Activated T-cell treated with anti-CD3 and anti-CD28 coated beads, Interleukin-2, amount 50 U/mL, for 24 hours (primary cell): ENCODE results near the gene NDUFV2.

Experiments
- DNase-seq: peaks from one replicate; pipeline ENCODE4 v3.0.0-alpha.2; 2020
- H3K27ac Mint-ChIP-seq: 2 replicates; pipeline ENCODE4 v1.8.0; 2020; ENCODE audit warnings: mild to moderate bottlenecking, mixed read lengths
- H3K27me3 Mint-ChIP-seq: 2 replicates; pipeline ENCODE4 v1.8.0; 2020; ENCODE audit warnings: mixed read lengths
- H3K36me3 Mint-ChIP-seq: 2 replicates; pipeline ENCODE4 v1.8.0; 2020; ENCODE audit warnings: low read depth, mixed read lengths
- H3K4me1 Mint-ChIP-seq: 2 replicates; pipeline ENCODE4 v1.8.0; 2020; ENCODE audit warnings: low read depth, mixed read lengths
- H3K4me3 Mint-ChIP-seq: 2 replicates; pipeline ENCODE4 v1.8.0; 2020; ENCODE audit warnings: mild to moderate bottlenecking, moderate library complexity, mixed read lengths
- H3K9me3 Mint-ChIP-seq: 2 replicates; pipeline ENCODE4 v1.8.0; 2020; ENCODE audit warnings: mixed read lengths

The NDUFV2 gene

GRCh38 chr18:9096685-9097084 lies 5.8 kb upstream of the NDUFV2 start:
- Mint-ChIP-seq H3K9me3 (no peaks in the 10 kb centered on the region), H3K4me3 (no peak overlapping the region), H3K4me1 (peaks cover 63% of the 10 kb centered on the region), H3K27ac (peak overlapping the region; percentile 45), H3K27me3 (no peaks in the 10 kb centered on the region), H3K36me3 (no peaks in the 10 kb centered on the region)
- DNase-seq, result no peak

DNA sequence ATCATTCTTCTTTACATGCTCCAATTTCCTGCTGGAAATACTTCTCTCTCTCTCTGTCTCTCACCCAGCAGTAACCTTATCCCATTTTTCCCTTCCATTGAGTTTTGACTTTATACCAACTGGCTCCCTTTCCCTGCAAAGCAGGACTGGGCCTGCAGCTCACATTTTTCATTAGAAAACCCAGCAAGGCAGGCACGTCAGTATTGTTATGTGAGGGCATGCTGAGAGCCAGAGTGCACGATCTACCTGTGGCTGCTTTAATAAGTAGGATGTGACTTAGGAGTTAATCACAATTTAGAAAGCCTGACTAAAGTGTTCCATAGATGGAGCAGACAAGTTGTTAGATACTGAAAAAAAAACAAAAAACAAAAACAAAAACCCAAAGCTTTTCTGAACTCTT lies 5.2 kb upstream of the NDUFV2 start:
- Mint-ChIP-seq H3K9me3 (no peaks in the 10 kb centered on the region), H3K4me3 (no peak overlapping the region), H3K36me3 (peaks cover 6% of the 10 kb centered on the region), H3K27ac (peak overlapping the region; percentile 83), H3K27me3 (no peaks in the 10 kb centered on the region), H3K4me1 (peaks cover 59% of the 10 kb centered on the region)
- no peak for DNase-seq

GRCh38 chr18:9100796-9101195 lies 1.7 kb upstream of the NDUFV2 start:
- H3K27ac Mint-ChIP-seq, result no peak overlapping the region
- no peak overlapping the region for H3K4me3 Mint-ChIP-seq
- H3K9me3 Mint-ChIP-seq, result no peaks in the 10 kb centered on the region
- no peaks in the 10 kb centered on the region for H3K27me3 Mint-ChIP-seq
- H3K4me1 Mint-ChIP-seq, result peaks cover 46% of the 10 kb centered on the region
- no peak for DNase-seq
- H3K36me3 Mint-ChIP-seq, result peaks cover 38% of the 10 kb centered on the region

GRCh38 chr18:9101730-9102507 lies 580 bp upstream of the NDUFV2 start:
- Mint-ChIP-seq H3K27me3 (no peaks in the 10 kb centered on the region), H3K4me1 (peaks cover 51% of the 10 kb centered on the region), H3K4me3 (peak overlapping the region; percentile 89), H3K9me3 (no peaks in the 10 kb centered on the region), H3K36me3 (peaks cover 50% of the 10 kb centered on the region), H3K27ac (peak overlapping the region; percentile 96)
- no peak for DNase-seq

DNA sequence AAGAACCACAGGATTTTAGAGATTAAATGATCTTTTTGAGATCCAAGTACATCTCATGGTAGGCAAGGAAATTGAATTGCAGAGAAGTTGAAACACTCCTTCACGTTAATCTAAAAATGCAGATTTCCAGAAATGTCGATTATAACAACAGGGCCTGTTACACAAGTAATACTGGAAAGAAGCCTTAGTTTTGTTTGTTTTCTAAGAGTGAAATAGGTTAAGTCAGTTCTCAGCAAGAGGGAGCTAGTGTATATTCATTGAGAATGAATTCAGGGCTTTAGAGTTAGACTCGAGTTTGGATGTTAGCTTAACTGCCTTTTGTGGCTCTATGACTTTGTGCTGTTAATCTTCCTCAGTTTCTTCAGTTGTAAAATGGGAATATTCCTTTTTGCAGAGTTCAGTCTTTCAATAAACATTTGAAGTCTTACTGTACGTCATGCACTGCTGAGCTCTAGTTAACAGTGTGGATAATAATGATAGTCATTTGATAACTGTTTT lies 926 bp downstream of the NDUFV2 start:
- no peaks in the 10 kb centered on the region for H3K9me3 Mint-ChIP-seq
- H3K36me3 Mint-ChIP-seq, result peaks cover 65% of the 10 kb centered on the region
- peaks cover 53% of the 10 kb centered on the region for H3K4me1 Mint-ChIP-seq
- H3K27ac Mint-ChIP-seq, result peak overlapping the region; percentile 94
- no peaks in the 10 kb centered on the region for H3K27me3 Mint-ChIP-seq
- H3K4me3 Mint-ChIP-seq, result peak overlapping the region; percentile 89
- no peak for DNase-seq

DNA sequence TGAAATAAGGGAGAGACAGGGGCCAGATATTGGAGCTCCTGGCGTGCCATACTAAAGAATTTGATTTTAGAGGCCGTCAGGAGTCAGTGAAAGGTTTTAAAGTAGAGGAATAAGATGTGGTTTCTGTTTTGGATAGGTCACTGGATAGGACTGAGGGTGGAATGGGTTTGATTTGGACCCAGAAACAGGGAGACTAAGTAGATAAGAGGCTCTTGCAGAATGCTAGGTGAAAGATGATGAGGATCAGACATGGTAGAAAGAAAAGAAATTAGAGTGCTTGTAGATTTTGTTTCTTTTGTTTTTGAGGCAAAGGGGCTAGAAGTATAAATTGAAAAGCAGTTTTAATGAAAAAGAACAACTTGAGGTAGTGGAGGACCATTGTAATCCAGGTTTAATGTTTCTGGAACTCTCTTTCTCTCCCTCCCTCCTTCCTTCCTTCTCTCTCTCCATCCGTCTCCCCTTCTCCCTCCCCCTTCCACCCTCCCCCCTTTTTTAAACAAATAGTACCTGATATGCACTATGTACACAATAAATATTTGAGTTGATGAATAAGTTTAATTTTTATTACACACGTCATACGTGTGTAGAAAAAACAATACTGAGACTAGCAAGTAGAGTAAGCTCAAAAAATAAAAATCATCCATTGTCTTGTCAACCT lies 1.9 kb downstream of the NDUFV2 start:
- DNase-seq, result no peak
- Mint-ChIP-seq H3K27me3 (no peaks in the 10 kb centered on the region), H3K36me3 (peaks cover 74% of the 10 kb centered on the region), H3K4me1 (peaks cover 62% of the 10 kb centered on the region), H3K4me3 (peak overlapping the region; percentile 89), H3K9me3 (no peaks in the 10 kb centered on the region), H3K27ac (peak overlapping the region; percentile 94)

- Mint-ChIP-seq H3K4me1 (peaks cover 72% of the 10 kb centered on the region), H3K27ac (peak overlapping the region; percentile 94), H3K27me3 (no peaks in the 10 kb centered on the region), H3K9me3 (no peaks in the 10 kb centered on the region), H3K4me3 (peak overlapping the region; percentile 89), H3K36me3 (peaks cover 85% of the 10 kb centered on the region)
- no peak for DNase-seq
Observed at GRCh38 chr18:9105420-9105819, 2.9 kb downstream of the NDUFV2 start.

- Mint-ChIP-seq H3K9me3 (no peaks in the 10 kb centered on the region), H3K4me1 (peaks cover 76% of the 10 kb centered on the region), H3K27ac (peak overlapping the region; percentile 94), H3K36me3 (peaks cover 91% of the 10 kb centered on the region), H3K27me3 (no peaks in the 10 kb centered on the region), H3K4me3 (peak overlapping the region; percentile 89)
- DNase-seq, result no peak
Observed at GRCh38 chr18:9106094-9106493, 3.6 kb downstream of the NDUFV2 start.

GRCh38 chr18:9106800-9107584 lies 4.5 kb downstream of the NDUFV2 start:
- peaks cover 78% of the 10 kb centered on the region for H3K4me1 Mint-ChIP-seq
- no peaks in the 10 kb centered on the region for H3K9me3 Mint-ChIP-seq
- H3K36me3 Mint-ChIP-seq, result peaks cover 98% of the 10 kb centered on the region
- H3K27ac Mint-ChIP-seq, result peak overlapping the region; percentile 94
- no peak for DNase-seq
- H3K27me3 Mint-ChIP-seq, result no peaks in the 10 kb centered on the region
- peak overlapping the region; percentile 89 for H3K4me3 Mint-ChIP-seq

DNA sequence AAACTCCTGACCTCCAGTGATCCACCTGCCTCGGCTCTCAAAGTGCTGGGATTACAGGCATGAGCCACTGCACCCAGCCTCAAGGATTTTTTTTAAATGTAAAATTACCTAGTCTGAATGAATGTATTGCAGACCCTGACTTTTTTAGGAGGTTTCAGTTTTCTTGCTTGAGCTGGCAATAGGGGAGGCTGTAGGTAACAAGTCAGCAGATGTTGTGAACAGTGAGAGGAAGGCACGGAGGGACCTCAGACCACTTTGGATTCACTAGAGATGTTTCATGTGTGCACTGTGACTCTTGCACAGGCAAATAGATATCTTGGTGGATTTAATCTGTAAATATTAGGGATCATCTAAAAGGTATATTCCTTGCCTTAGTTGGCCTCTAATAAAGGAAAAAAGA lies 6.4 kb downstream of the NDUFV2 start:
- peak overlapping the region; percentile 89 for H3K4me3 Mint-ChIP-seq
- peaks cover 99% of the 10 kb centered on the region for H3K36me3 Mint-ChIP-seq
- DNase-seq, result no peak
- H3K4me1 Mint-ChIP-seq, result peaks cover 94% of the 10 kb centered on the region
- H3K9me3 Mint-ChIP-seq, result peaks cover 2% of the 10 kb centered on the region
- no peaks in the 10 kb centered on the region for H3K27me3 Mint-ChIP-seq
- peak overlapping the region; percentile 94 for H3K27ac Mint-ChIP-seq

GRCh38 chr18:9109523-9109922 lies 7.0 kb downstream of the NDUFV2 start:
- H3K27ac Mint-ChIP-seq, result peak overlapping the region; percentile 94
- H3K27me3 Mint-ChIP-seq, result no peaks in the 10 kb centered on the region
- DNase-seq, result no peak
- peaks cover 2% of the 10 kb centered on the region for H3K9me3 Mint-ChIP-seq
- H3K4me1 Mint-ChIP-seq, result peaks cover 93% of the 10 kb centered on the region
- peaks cover 96% of the 10 kb centered on the region for H3K36me3 Mint-ChIP-seq
- H3K4me3 Mint-ChIP-seq, result peak overlapping the region; percentile 89

DNA sequence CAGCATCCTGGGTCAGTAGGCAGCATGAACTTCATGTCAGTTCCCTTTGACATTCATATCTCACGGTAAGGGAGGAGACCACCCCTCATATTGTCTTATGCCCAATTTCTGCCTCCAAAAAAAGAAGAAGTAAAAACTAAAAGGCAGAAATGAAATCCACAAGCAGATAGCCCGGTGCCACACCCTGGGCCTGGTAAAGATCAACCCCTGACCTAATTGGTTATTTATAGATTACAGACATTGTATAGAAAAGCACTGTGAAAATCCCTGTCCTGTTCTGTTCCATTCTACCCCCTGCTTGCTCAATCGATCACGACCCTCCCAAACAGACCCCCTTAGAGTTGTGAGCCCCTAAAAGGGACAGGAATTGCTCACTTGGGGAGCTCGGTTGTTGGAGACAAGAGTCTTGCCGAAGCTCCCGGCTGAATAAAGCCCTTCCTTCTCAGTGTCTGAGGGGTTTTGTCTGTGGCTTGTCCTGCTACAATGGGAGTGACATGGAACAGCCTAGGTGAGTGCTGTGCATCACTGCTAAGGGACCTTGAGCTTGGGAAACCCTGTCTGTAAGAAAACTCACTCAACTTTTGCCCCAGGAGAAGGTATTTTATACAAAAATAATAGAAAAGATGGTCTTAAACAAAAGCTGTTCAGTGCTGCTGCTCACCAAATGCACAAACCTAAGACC lies 11.1 kb downstream of the NDUFV2 start:
- Mint-ChIP-seq H3K36me3 (peaks cover 95% of the 10 kb centered on the region), H3K9me3 (peaks cover 2% of the 10 kb centered on the region), H3K4me3 (peak overlapping the region; percentile 44), H3K4me1 (peaks cover 92% of the 10 kb centered on the region), H3K27ac (peak overlapping the region; percentile 84), H3K27me3 (no peaks in the 10 kb centered on the region)
- DNase-seq, result no peak

DNA sequence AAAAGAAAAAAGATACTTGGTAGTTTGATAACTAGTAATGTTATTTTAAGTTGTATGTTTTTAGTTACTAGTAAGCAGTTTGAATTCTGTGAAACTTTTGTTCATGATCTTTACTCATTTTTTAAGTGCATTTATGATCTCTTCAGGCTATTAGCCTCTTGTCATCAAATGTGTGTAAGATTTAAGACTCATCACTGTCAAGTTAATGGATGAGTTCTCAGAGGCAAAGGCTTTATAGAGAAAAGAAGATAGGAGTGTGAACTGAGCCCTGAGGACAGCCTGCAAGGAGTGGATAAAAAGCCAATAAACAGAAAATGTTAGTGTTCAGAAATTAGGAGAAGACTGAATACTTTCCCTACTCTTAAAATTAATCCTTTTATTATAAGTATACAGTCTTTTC lies 13.5 kb downstream of the NDUFV2 start:
- Mint-ChIP-seq H3K4me1 (peaks cover 88% of the 10 kb centered on the region), H3K4me3 (peak overlapping the region; percentile 77), H3K36me3 (peaks cover 93% of the 10 kb centered on the region), H3K27ac (peak overlapping the region; percentile 99), H3K27me3 (no peaks in the 10 kb centered on the region), H3K9me3 (peaks cover 2% of the 10 kb centered on the region)
- DNase-seq, result no peak
